Measurements from ENCODE around the gene CNOT9. TPM values are rescaled to one million over a fixed set of nuclear protein-coding genes. Genes with fewer than 3 reads are reported as not detected.
A peak's percentile ranks its signal among the peaks of the same experiment; 100 is the strongest.

The CNOT9 gene
- polyA plus RNA-seq, 3 donors, result 14.5 to 21.5 (median 18.4) TPM

DNA sequence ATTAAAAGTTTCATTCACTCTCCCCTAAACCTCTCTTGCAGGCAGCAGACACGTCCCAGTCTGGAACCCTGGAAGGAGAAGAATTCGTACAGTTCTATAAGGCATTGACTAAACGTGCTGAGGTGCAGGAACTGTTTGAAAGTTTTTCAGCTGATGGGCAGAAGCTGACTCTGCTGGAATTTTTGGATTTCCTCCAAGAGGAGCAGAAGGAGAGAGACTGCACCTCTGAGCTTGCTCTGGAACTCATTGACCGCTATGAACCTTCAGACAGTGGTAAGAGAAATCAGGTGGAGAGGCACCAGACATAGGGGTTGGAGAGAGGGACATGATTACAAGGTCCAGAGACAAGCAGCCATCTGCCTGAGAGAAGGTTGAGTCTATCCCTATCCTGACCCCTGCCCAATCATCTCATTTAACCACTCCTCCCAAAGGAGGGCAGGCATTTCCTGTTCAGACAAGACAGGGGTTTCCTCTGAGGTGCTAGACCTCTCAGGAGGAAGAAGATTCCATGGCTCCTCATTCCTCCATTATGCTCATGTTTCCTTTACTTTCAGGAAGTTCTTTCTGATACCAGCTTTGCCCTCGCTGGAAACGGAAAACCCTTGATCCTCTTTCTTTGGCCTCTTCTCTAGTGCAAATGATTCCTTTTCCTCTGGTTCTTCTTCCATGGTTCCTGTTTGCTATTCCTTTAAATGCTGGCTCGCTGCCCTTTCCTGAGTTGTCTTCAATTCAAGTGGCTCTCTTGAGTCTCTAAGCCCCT, 54.1 kb downstream of the CNOT9 start:
- Mint-ChIP-seq H3K36me3 (no peaks in the 10 kb centered on the region), H3K9me3 (peaks cover 0 to 1% (median 0%) of the 10 kb centered on the region in 7 donors), H3K27ac (peak overlapping the region; percentile 32 to 89 (median 76)), H3K4me1 (peaks cover 19% of the 10 kb centered on the region), H3K4me3 (peak overlapping the region in 1 of 2 donors; percentile 63), H3K27me3 (ENCODE audit: low read depth in 3 of 3) (peaks cover 0 to 4% (median 2%) of the 10 kb centered on the region in 3 donors)
- Histone ChIP-seq H3K79me2 (ENCODE audit: insufficient read depth, low read length) (no peaks in the 10 kb centered on the region), H3K27ac (ENCODE audit: low read depth in 1 of 2, low read length in 2 of 2) (peak overlapping the region in 1 of 2 donors; percentile 69), H3K27me3 (ENCODE audit: control insufficient read depth in 2 of 2, insufficient read depth in 2 of 2, low read length in 2 of 2) (no peaks in the 10 kb centered on the region), H4K20me1 (ENCODE audit: insufficient read depth, low read length) (no peaks in the 10 kb centered on the region), H3K36me3 (replicated peaks in 1 of 2; ENCODE audit: control insufficient read depth in 1 of 2, insufficient read depth in 2 of 2, low read length in 2 of 2) (no peaks in the 10 kb centered on the region), H3K9me3 (replicated peaks in 1 of 2; ENCODE audit: control insufficient read depth in 1 of 2, insufficient read depth in 1 of 2, low read length in 2 of 2) (no peaks in the 10 kb centered on the region), H3K4me3 (replicated peaks in 1 of 3; ENCODE audit: low read depth in 2 of 3, low read length in 3 of 3) (peak overlapping the region in 1 of 3 experiments; percentile 31), H3K9ac (ENCODE audit: insufficient read depth, low read length, poor library complexity, severe bottlenecking) (peak overlapping the region; percentile 19), H2AFZ (ENCODE audit: insufficient read depth, low read depth, low read length, poor library complexity, severe bottlenecking) (peak overlapping the region; percentile 62), H3K4me1 (ENCODE audit: control insufficient read depth in 1 of 2, insufficient read depth in 2 of 2, low read length in 2 of 2) (peaks cover 18% of the 10 kb centered on the region in 2 donors), H3K4me2 (replicated peaks; ENCODE audit: extremely low read depth, low read length, poor library complexity, severe bottlenecking) (peak overlapping the region; percentile 48)
- intact Hi-C loops (cut with micrococcal nuclease), result no loop called here
- peak in 2 of 3 donors; percentile 15 to 16 for DNase-seq
- WGBS (ENCODE audit: insufficient coverage), result 51% methylated on average over 4 of the region's 7 CpGs
- TF ChIP-seq, protein P1, sequence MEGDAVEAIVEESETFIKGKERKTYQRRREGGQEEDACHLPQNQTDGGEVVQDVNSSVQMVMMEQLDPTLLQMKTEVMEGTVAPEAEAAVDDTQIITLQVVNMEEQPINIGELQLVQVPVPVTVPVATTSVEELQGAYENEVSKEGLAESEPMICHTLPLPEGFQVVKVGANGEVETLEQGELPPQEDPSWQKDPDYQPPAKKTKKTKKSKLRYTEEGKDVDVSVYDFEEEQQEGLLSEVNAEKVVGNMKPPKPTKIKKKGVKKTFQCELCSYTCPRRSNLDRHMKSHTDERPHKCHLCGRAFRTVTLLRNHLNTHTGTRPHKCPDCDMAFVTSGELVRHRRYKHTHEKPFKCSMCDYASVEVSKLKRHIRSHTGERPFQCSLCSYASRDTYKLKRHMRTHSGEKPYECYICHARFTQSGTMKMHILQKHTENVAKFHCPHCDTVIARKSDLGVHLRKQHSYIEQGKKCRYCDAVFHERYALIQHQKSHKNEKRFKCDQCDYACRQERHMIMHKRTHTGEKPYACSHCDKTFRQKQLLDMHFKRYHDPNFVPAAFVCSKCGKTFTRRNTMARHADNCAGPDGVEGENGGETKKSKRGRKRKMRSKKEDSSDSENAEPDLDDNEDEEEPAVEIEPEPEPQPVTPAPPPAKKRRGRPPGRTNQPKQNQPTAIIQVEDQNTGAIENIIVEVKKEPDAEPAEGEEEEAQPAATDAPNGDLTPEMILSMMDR (IDR thresholded peaks at IDR 0.05), result no peak

DNA sequence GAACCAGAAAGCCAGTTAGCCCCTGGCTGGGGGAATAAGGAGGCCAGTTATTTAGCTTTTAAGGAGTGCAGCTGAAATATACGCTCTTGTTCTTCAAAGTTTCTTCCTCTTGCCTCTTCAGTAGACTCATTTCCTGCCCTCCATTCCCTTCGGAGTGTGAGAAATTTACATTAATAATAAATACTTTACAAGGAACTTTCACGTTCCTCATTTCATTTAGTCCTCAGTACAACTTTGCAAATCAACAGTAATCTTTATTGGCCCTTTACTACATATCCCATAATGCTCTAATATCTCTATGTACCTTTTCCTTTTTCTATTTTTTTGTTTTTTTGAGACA, 54.7 kb downstream of the CNOT9 start:
- DNase-seq, result peak; percentile 5 to 19 (median 11)
- H3K9me3 ChIP-seq (replicated peaks in 1 of 2; ENCODE audit: control insufficient read depth in 1 of 2, insufficient read depth in 1 of 2, low read length in 2 of 2), result no peaks in the 10 kb centered on the region
- Mint-ChIP-seq H3K27me3 (ENCODE audit: low read depth in 3 of 3) (peaks cover 0 to 4% (median 2%) of the 10 kb centered on the region in 3 donors), H3K4me3 (peak overlapping the region in 1 of 2 donors; percentile 63), H3K27ac (peak overlapping the region; percentile 32 to 89 (median 76)), H3K9me3 (peaks cover 0 to 1% (median 0%) of the 10 kb centered on the region in 7 donors), H3K36me3 (no peaks in the 10 kb centered on the region), H3K4me1 (peaks cover 19% of the 10 kb centered on the region)
- H3K9ac ChIP-seq (ENCODE audit: insufficient read depth, low read length, poor library complexity, severe bottlenecking), result no peak overlapping the region
- no peaks in the 10 kb centered on the region for H3K27me3 ChIP-seq (ENCODE audit: control insufficient read depth in 2 of 2, insufficient read depth in 2 of 2, low read length in 2 of 2)
- H3K79me2 ChIP-seq (ENCODE audit: insufficient read depth, low read length), result no peaks in the 10 kb centered on the region
- peak overlapping the region; percentile 62 for H2AFZ ChIP-seq (ENCODE audit: insufficient read depth, low read depth, low read length, poor library complexity, severe bottlenecking)
- intact Hi-C loops (cut with micrococcal nuclease), result no loop called here
- peak overlapping the region; percentile 48 for H3K4me2 ChIP-seq (replicated peaks; ENCODE audit: extremely low read depth, low read length, poor library complexity, severe bottlenecking)
- H3K36me3 ChIP-seq (replicated peaks in 1 of 2; ENCODE audit: control insufficient read depth in 1 of 2, insufficient read depth in 2 of 2, low read length in 2 of 2), result no peaks in the 10 kb centered on the region
- TF ChIP-seq, protein P1 (IDR thresholded peaks at IDR 0.05), result no peak
- H3K27ac ChIP-seq (ENCODE audit: low read depth in 1 of 2, low read length in 2 of 2), result peak overlapping the region in 1 of 2 donors; percentile 69
- H3K4me1 ChIP-seq (ENCODE audit: control insufficient read depth in 1 of 2, insufficient read depth in 2 of 2, low read length in 2 of 2), result peaks cover 18% of the 10 kb centered on the region in 2 donors
- WGBS (ENCODE audit: insufficient coverage), result no CpG with 5 or more reads among the region's 3 CpGs
- H3K4me3 ChIP-seq (replicated peaks in 1 of 3; ENCODE audit: low read depth in 2 of 3, low read length in 3 of 3), result peak overlapping the region in 1 of 3 experiments; percentile 31
- H4K20me1 ChIP-seq (ENCODE audit: insufficient read depth, low read length), result no peaks in the 10 kb centered on the region
